DND-41 (cell line): ENCODE measurements around the gene PKD2.

Experiments
- ATAC-seq: fragments of 200-7000 bp; cut with Tn5 transposase; 3 replicates; pipeline ENCODE4 v1.9.1; 2021; ENCODE audit warnings: low read depth; ENCODE audit not compliant: insufficient read depth
- DNase-seq: peaks from one replicate; pipeline ENCODE4 v3.0.0-alpha.2; 2020
- H2AFZ ChIP-seq: 2 replicates; pipeline ENCODE4 v1.6.0; 2012; ENCODE audit warnings: low read depth, low read length
- H3K27ac ChIP-seq: 2 replicates; pipeline ENCODE4 v1.5.1; 2012; ENCODE audit warnings: low read length, inconsistent platforms
- H3K27me3 ChIP-seq: fragments of 200-600 bp; sonication (generic); 2 replicates; pipeline ENCODE4 v1.6.0; 2012; ENCODE audit warnings: low read length, mild to moderate bottlenecking, inconsistent platforms; ENCODE audit not compliant: insufficient read depth, poor library complexity
- H3K36me3 ChIP-seq: 2 replicates; pipeline ENCODE4 v1.5.1; 2012; ENCODE audit warnings: low read length, inconsistent platforms; ENCODE audit not compliant: insufficient read depth
- H3K4me1 ChIP-seq: 2 replicates; pipeline ENCODE4 v1.5.1; 2012; ENCODE audit warnings: mild to moderate bottlenecking, low read length; ENCODE audit not compliant: insufficient read depth
- H3K4me2 ChIP-seq: 2 replicates; pipeline ENCODE4 v1.6.0; 2012; ENCODE audit warnings: mild to moderate bottlenecking, moderate library complexity, low read length, inconsistent platforms; ENCODE audit not compliant: insufficient read depth
- H3K4me3 ChIP-seq, 2 experiments: fragments of 200-600 bp in 1 of 2; shearing (Covaris generic) in 1 of 2; 2 replicates each; pipeline ENCODE4 v1.5.1; 2012 to 2016; ENCODE audit warnings: inconsistent platforms in 2 of 2, low read length in 2 of 2, mild to moderate bottlenecking in 2 of 2, low read depth in 1 of 2, moderate library complexity in 1 of 2
- H3K79me2 ChIP-seq: 2 replicates; pipeline ENCODE4 v1.6.0; 2012; ENCODE audit warnings: low read length, inconsistent platforms; ENCODE audit not compliant: insufficient read depth
- H3K9ac ChIP-seq: 2 replicates; pipeline ENCODE4 v1.6.0; 2012; ENCODE audit warnings: low read depth, mild to moderate bottlenecking, inconsistent platforms, low read length, moderate library complexity
- H3K9me3 ChIP-seq: 2 replicates; pipeline ENCODE4 v1.5.1; 2012; ENCODE audit warnings: low read length, moderate library complexity, mild to moderate bottlenecking, inconsistent platforms; ENCODE audit not compliant: insufficient read depth, severe bottlenecking
- H4K20me1 ChIP-seq: 2 replicates; pipeline ENCODE4 v1.6.0; 2012; ENCODE audit warnings: low read length; ENCODE audit not compliant: insufficient read depth
- EZH2 ChIP-seq: IDR thresholded peaks from 3 replicates; pipeline ENCODE4 v1.6.1; 2012; ENCODE audit warnings: borderline replicate concordance, low read depth, mild to moderate bottlenecking, moderate library complexity, low read length, inconsistent platforms; ENCODE audit not compliant: severe bottlenecking
- TF ChIP-seq, protein P1 (sequence below): IDR thresholded peaks from 2 replicates; pipeline ENCODE4 v1.5.1; 2012; ENCODE audit warnings: borderline replicate concordance, low read length, moderate library complexity, mild to moderate bottlenecking; ENCODE audit not compliant: poor library complexity, severe bottlenecking; ENCODE audit errors: extremely low read depth

PKD2 gene

DNA sequence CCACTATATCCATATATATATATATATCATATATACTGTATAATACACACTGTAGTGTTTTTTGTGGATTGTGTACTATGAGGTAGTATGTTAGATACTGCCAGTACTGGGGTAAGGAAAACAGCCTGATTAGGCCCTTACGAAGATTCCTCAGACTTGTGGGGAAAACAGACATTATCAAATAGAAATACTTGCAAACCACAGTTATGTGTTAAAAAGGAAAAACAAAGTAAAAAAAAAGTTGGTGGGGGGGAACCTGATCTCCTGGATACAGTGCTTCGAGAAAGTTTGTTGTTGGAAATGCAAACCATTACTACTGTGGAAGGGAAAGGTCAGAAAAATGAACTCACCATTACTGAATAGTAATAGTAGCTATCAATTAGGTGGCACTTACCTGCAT lies 53.0 kb downstream of the PKD2 start:
- H3K9ac ChIP-seq, result no peak overlapping the region
- no peak overlapping the region for H3K4me3 ChIP-seq
- no peaks in the 10 kb centered on the region for H3K4me1 ChIP-seq
- H2AFZ ChIP-seq, result no peak overlapping the region
- H3K79me2 ChIP-seq, result no peaks in the 10 kb centered on the region
- peaks cover 78% of the 10 kb centered on the region for H3K36me3 ChIP-seq
- H4K20me1 ChIP-seq, result no peaks in the 10 kb centered on the region
- TF ChIP-seq, protein P1, sequence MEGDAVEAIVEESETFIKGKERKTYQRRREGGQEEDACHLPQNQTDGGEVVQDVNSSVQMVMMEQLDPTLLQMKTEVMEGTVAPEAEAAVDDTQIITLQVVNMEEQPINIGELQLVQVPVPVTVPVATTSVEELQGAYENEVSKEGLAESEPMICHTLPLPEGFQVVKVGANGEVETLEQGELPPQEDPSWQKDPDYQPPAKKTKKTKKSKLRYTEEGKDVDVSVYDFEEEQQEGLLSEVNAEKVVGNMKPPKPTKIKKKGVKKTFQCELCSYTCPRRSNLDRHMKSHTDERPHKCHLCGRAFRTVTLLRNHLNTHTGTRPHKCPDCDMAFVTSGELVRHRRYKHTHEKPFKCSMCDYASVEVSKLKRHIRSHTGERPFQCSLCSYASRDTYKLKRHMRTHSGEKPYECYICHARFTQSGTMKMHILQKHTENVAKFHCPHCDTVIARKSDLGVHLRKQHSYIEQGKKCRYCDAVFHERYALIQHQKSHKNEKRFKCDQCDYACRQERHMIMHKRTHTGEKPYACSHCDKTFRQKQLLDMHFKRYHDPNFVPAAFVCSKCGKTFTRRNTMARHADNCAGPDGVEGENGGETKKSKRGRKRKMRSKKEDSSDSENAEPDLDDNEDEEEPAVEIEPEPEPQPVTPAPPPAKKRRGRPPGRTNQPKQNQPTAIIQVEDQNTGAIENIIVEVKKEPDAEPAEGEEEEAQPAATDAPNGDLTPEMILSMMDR, result no peak
- TF ChIP-seq EZH2, result no peak
- ATAC-seq (no peak), DNase-seq (no peak)
- H3K27ac ChIP-seq, result no peak overlapping the region
- H3K4me2 ChIP-seq, result no peak overlapping the region
- no peaks in the 10 kb centered on the region for H3K27me3 ChIP-seq
- no peaks in the 10 kb centered on the region for H3K9me3 ChIP-seq

DNA sequence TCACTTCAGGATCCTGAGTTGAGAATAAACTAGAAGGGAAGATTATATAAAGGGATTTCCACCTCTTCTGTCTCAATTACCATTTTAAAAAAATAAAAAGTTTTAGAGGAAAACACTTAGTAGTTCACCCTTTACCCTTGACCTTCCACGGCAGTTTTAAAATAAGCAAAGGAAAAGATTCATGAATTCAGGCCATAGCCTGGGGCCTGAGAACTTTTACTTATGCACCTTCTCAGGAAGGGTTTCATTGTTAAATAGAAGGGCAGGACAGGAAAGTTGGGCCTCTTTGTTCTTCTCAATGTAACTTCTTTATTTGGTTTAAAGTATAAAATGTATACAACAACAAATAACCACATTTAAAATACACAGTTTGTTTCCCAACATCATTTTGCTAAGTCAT lies 54.9 kb downstream of the PKD2 start:
- ATAC-seq, result no peak
- H2AFZ ChIP-seq, result no peak overlapping the region
- no peak for DNase-seq
- no peaks in the 10 kb centered on the region for H3K4me1 ChIP-seq
- TF ChIP-seq, protein P1, result no peak
- TF ChIP-seq EZH2, result no peak
- H3K4me2 ChIP-seq, result no peak overlapping the region
- no peaks in the 10 kb centered on the region for H3K27me3 ChIP-seq
- no peaks in the 10 kb centered on the region for H3K79me2 ChIP-seq
- H3K27ac ChIP-seq, result no peak overlapping the region
- H3K9ac ChIP-seq, result no peak overlapping the region
- H4K20me1 ChIP-seq, result no peaks in the 10 kb centered on the region
- H3K4me3 ChIP-seq, result no peak overlapping the region
- H3K36me3 ChIP-seq, result peaks cover 81% of the 10 kb centered on the region
- no peaks in the 10 kb centered on the region for H3K9me3 ChIP-seq

DNA sequence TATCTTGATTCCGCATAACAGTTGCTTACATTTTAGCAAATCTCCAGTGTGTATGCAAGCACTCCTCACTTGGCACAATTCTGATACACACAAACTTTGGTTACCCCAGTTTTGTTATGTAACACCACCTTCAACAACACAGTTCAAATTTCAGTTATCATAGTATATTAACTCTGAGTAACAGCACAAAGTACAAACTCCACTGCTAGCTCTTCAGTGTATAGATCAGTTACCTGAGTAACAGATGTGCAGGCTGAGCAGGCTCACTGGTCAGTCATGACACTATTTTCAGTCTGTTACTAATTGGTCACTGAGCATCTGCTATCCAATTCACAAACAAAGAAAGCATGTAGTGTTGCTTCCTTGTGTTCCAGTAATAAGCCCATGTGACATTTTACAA lies 55.4 kb downstream of the PKD2 start:
- Histone ChIP-seq H3K9me3 (no peaks in the 10 kb centered on the region), H3K36me3 (peaks cover 82% of the 10 kb centered on the region), H3K27me3 (no peaks in the 10 kb centered on the region), H3K9ac (no peak overlapping the region), H2AFZ (no peak overlapping the region), H4K20me1 (no peaks in the 10 kb centered on the region), H3K79me2 (no peaks in the 10 kb centered on the region), H3K4me2 (no peak overlapping the region), H3K27ac (no peak overlapping the region), H3K4me3 (no peak overlapping the region), H3K4me1 (no peaks in the 10 kb centered on the region)
- TF ChIP-seq, protein P1, result no peak
- no peak for TF ChIP-seq EZH2
- DNase-seq, result no peak
- no peak for ATAC-seq

DNA sequence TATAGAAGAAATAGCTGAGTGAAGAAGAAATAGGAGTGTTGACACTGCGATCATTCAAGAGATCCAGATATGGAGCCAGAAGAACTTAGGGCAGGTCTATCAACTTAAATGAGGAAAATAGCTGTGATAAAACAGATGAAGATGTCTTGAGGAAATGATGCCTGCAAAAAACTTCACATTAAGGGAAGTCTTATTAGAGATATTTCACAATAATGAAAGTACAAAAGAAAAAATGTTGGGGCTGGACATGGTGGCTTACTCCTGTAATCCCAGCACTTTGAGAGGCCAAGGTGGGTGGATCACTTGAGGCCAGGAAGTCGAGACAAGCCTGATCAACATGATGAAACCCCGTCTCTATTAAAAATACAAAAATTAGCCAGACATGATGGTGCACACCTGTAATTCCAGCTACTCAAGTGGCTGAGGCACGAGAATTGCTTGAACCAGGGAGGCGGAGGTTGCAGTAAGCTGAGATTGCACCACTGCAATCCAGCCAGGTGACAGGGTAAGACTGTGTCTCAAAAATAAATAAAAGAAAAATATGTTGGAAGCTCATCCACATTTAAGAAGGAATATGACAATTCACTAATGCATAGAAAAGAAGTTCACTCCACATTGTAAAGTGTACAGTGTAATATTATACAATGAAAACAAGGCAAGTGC lies 56.3 kb downstream of the PKD2 start:
- Histone ChIP-seq H3K79me2 (no peaks in the 10 kb centered on the region), H3K27ac (no peak overlapping the region), H3K27me3 (no peaks in the 10 kb centered on the region), H2AFZ (no peak overlapping the region), H3K9me3 (no peaks in the 10 kb centered on the region), H3K36me3 (peaks cover 84% of the 10 kb centered on the region), H3K4me1 (no peaks in the 10 kb centered on the region), H4K20me1 (no peaks in the 10 kb centered on the region), H3K9ac (no peak overlapping the region), H3K4me3 (no peak overlapping the region), H3K4me2 (no peak overlapping the region)
- DNase-seq, result no peak
- TF ChIP-seq, protein P1, result no peak
- no peak for TF ChIP-seq EZH2
- no peak for ATAC-seq
